Keratinocyte (primary cell): ENCODE data around the gene COG4. TPM values are rescaled to one million over a fixed set of nuclear protein-coding genes. Genes with fewer than 3 reads are reported as not detected.

ENCODE experiments used
- DNase-seq: peaks from one replicate; pipeline ENCODE4 v3.0.0-alpha.2; 2011; ENCODE audit warnings: low read depth, missing footprints, low spot score
- FAIRE-seq: peaks from 2 replicates; lab custom pipeline; 2011; peaks lifted over from hg19 to GRCh38; lab: Jason Lieb, UNC
- H2AFZ ChIP-seq: 2 replicates; pipeline ENCODE4 v1.6.0; 2012; ENCODE audit warnings: low read length, control low read depth, inconsistent platforms; ENCODE audit not compliant: control insufficient read depth
- H3K27ac ChIP-seq: 2 replicates; pipeline ENCODE4 v1.5.1; 2011; ENCODE audit warnings: low read length; ENCODE audit not compliant: control insufficient read depth, insufficient read depth
- H3K27me3 ChIP-seq: 3 replicates; pipeline ENCODE4 v1.6.0; 2011; ENCODE audit warnings: low read length; ENCODE audit not compliant: control insufficient read depth, insufficient read depth; ENCODE audit errors: extremely low read depth
- H3K36me3 ChIP-seq, 2 experiments: 2 replicates in 1 of 2; 3 replicates in 1 of 2; pipeline ENCODE4 v1.5.1; 2011; ENCODE audit warnings: low read length in 2 of 2, mild to moderate bottlenecking in 1 of 2; ENCODE audit not compliant: control insufficient read depth in 2 of 2, insufficient read depth in 2 of 2; ENCODE audit errors: extremely low read depth in 1 of 2
- H3K4me1 ChIP-seq: 3 replicates; pipeline ENCODE4 v1.5.1; 2011; ENCODE audit warnings: low read length; ENCODE audit not compliant: control insufficient read depth, insufficient read depth; ENCODE audit errors: extremely low read depth
- H3K4me2 ChIP-seq: 3 replicates; pipeline ENCODE4 v1.6.0; 2011; ENCODE audit warnings: low read depth, low read length; ENCODE audit not compliant: control insufficient read depth, insufficient read depth; ENCODE audit errors: extremely low read depth
- H3K4me3 ChIP-seq, 3 experiments: fragments of 200-600 bp in 1 of 3; sonication (generic) in 1 of 3; 2 replicates in 2 of 3; 3 replicates in 1 of 3; pipeline ENCODE4 v1.5.1; 2011 to 2016; ENCODE audit warnings: low read length in 3 of 3, mild to moderate bottlenecking in 3 of 3, control low read depth in 2 of 3, inconsistent platforms in 1 of 3, low read depth in 1 of 3, mixed read lengths in 1 of 3, mixed run types in 1 of 3, moderate library complexity in 1 of 3; ENCODE audit not compliant: control insufficient read depth in 2 of 3, insufficient read depth in 2 of 3; ENCODE audit errors: extremely low read depth in 1 of 3
- H3K79me2 ChIP-seq: 2 replicates; pipeline ENCODE4 v1.6.0; 2012; ENCODE audit warnings: low read length; ENCODE audit not compliant: control insufficient read depth, insufficient read depth
- H3K9ac ChIP-seq: 3 replicates; pipeline ENCODE4 v1.6.0; 2011; ENCODE audit warnings: low read length; ENCODE audit not compliant: control insufficient read depth, insufficient read depth; ENCODE audit errors: extremely low read depth
- H3K9me1 ChIP-seq: 3 replicates; pipeline ENCODE4 v1.6.0; 2011; ENCODE audit warnings: low read length; ENCODE audit not compliant: control insufficient read depth, insufficient read depth; ENCODE audit errors: extremely low read depth
- H3K9me3 ChIP-seq: 2 replicates; pipeline ENCODE4 v1.5.1; 2012; ENCODE audit warnings: low read depth, low read length; ENCODE audit not compliant: control insufficient read depth
- H4K20me1 ChIP-seq: 3 replicates; pipeline ENCODE4 v1.6.0; 2011; ENCODE audit warnings: low read length; ENCODE audit not compliant: control insufficient read depth, insufficient read depth; ENCODE audit errors: extremely low read depth
- CTCF ChIP-seq, 3 experiments: IDR thresholded peaks in 1 of 3; conservative IDR thresholded peaks in 1 of 3; optimal IDR thresholded peaks in 1 of 3; 2 replicates in 2 of 3; 3 replicates in 1 of 3; pipeline versions ENCODE3 to v1.5.1; 2011; ENCODE audit warnings: low read length in 3 of 3, mild to moderate bottlenecking in 3 of 3, moderate library complexity in 2 of 3, control low read depth in 1 of 3, inconsistent platforms in 1 of 3; ENCODE audit not compliant: insufficient read depth in 2 of 3; ENCODE audit errors: extremely low read depth in 1 of 3
- EZH2 ChIP-seq: IDR thresholded peaks from one replicate; pipeline ENCODE4 v1.6.1; 2012; ENCODE audit warnings: inconsistent platforms, mild to moderate bottlenecking, low read length, moderate library complexity
- dilution Hi-C: fragments of 300-500 bp; cut with MboI; formaldehyde crosslinking; loops from one replicate; pipeline ENCODE4 v1.7.0; 2020; ENCODE audit warnings: low sequenced_read_pairs; ENCODE audit not compliant: extremely low pct_ligation_motif_present
- polyA plus RNA-seq, 5 experiments: library from polyadenylated mRNA; depleted of rRNA in 3 of 5; stranded (reverse) in 3 of 5; stranded (forward) in 1 of 5; unstranded in 1 of 5; fragments of >200 nt; gene quantifications; 1 replicate in 1 of 5; 2 replicates in 3 of 5; 3 replicates in 1 of 5; pipeline versions ENCODE4 v1.2.1 to v1.2.3, GENCODE V29; 2011 to 2012; ENCODE audit warnings: missing spikeins in 2 of 5, low read depth in 1 of 5, low replicate concordance in 1 of 5

The COG4 gene
- polyA plus RNA-seq, 1 donor (not counting 4 experiments of a cell fraction or from before 2014, with no cell fraction given), result 38.9 TPM

- Histone ChIP-seq H4K20me1 (no peaks in the 10 kb centered on the region), H3K27me3 (no peaks in the 10 kb centered on the region), H3K4me3 (no peak overlapping the region), H3K79me2 (no peaks in the 10 kb centered on the region), H3K4me1 (no peaks in the 10 kb centered on the region), H2AFZ (no peak overlapping the region), H3K9me3 (no peaks in the 10 kb centered on the region), H3K9ac (no peak overlapping the region), H3K27ac (no peak overlapping the region), H3K36me3 (peaks cover 12 to 13% of the 10 kb centered on the region in 2 experiments), H3K9me1 (no peaks in the 10 kb centered on the region), H3K4me2 (no peak overlapping the region)
- no peak for TF ChIP-seq CTCF (optimal IDR thresholded peaks at IDR 0.05 in 1 of 3, IDR thresholded peaks at IDR 0.05 in 1 of 3, conservative IDR thresholded peaks at IDR 0.05 in 1 of 3; ENCODE audit: extremely low read depth in 1 of 3, insufficient read depth in 2 of 3, low read length in 3 of 3)
- no peak for TF ChIP-seq EZH2
- FAIRE-seq (no peak), DNase-seq (no peak)
- dilution Hi-C loops, result no loop called here
Measured at GRCh38 chr16:70493802-70494201, 29.6 kb downstream of the COG4 start.

- H2AFZ ChIP-seq, result no peak overlapping the region
- no peaks in the 10 kb centered on the region for H4K20me1 ChIP-seq
- no peak overlapping the region for H3K4me3 ChIP-seq
- no peak overlapping the region for H3K9ac ChIP-seq
- H3K4me1 ChIP-seq, result no peaks in the 10 kb centered on the region
- peaks cover 4 to 5% of the 10 kb centered on the region in 2 experiments for H3K36me3 ChIP-seq
- H3K9me3 ChIP-seq, result no peaks in the 10 kb centered on the region
- H3K9me1 ChIP-seq, result no peaks in the 10 kb centered on the region
- no peak for FAIRE-seq
- no peaks in the 10 kb centered on the region for H3K27me3 ChIP-seq
- no peak overlapping the region for H3K27ac ChIP-seq
- dilution Hi-C loops, result no loop called here
- no peak for TF ChIP-seq EZH2
- no peak for TF ChIP-seq CTCF (optimal IDR thresholded peaks at IDR 0.05 in 1 of 3, IDR thresholded peaks at IDR 0.05 in 1 of 3, conservative IDR thresholded peaks at IDR 0.05 in 1 of 3; ENCODE audit: extremely low read depth in 1 of 3, insufficient read depth in 2 of 3, low read length in 3 of 3)
- H3K4me2 ChIP-seq, result no peak overlapping the region
- no peaks in the 10 kb centered on the region for H3K79me2 ChIP-seq
- no peak for DNase-seq
Measured at GRCh38 chr16:70490261-70490660, 33.1 kb downstream of the COG4 start.
